Neural cell (in vitro differentiated cells): ENCODE data around the gene PPM1H. TPM values are rescaled to one million over a fixed set of nuclear protein-coding genes. Genes with fewer than 3 reads are reported as not detected.

Experiments
- H2AFZ ChIP-seq: fragments of 200-600, 300-800 bp; sonication (generic), shearing (Covaris generic); 2 replicates; pipeline ENCODE4 v1.6.0; 2014; ENCODE audit warnings: low read depth, mild to moderate bottlenecking, antibody characterized with exemption, low read length, moderate library complexity
- H3F3A ChIP-seq: fragments of 200-600 bp; shearing (Covaris generic); 2 replicates; pipeline ENCODE4 v1.6.1; 2016; ENCODE audit warnings: mild to moderate bottlenecking, moderate library complexity, mixed read lengths, antibody characterized with exemption, low read length; ENCODE audit not compliant: insufficient read depth, poor library complexity, severe bottlenecking
- H3K27ac ChIP-seq: fragments of 200-600, 300-800 bp; sonication (generic), shearing (Covaris generic); 2 replicates; pipeline ENCODE4 v1.5.1; 2014; ENCODE audit warnings: mild to moderate bottlenecking, low read length, moderate library complexity
- H3K27me3 ChIP-seq: fragments of 300-800, 200-600 bp; sonication (generic), shearing (Covaris generic); 2 replicates; pipeline ENCODE4 v1.6.0; 2014; ENCODE audit warnings: mild to moderate bottlenecking, low read depth, low read length, moderate library complexity; ENCODE audit not compliant: insufficient read depth
- H3K36me3 ChIP-seq: fragments of 300-800, 200-600 bp; sonication (generic), shearing (Covaris generic); 2 replicates; pipeline ENCODE4 v1.5.1; 2014; ENCODE audit warnings: mild to moderate bottlenecking, antibody characterized with exemption, low read length, moderate library complexity; ENCODE audit not compliant: insufficient read depth
- H3K4me2 ChIP-seq: fragments of 300-800, 200-600 bp; sonication (generic), shearing (Covaris generic); 2 replicates; pipeline ENCODE4 v1.6.0; 2014; ENCODE audit warnings: mild to moderate bottlenecking, low read length
- H3K4me3 ChIP-seq: fragments of 300-800, 200-600 bp; sonication (generic), shearing (Covaris generic); 2 replicates; pipeline ENCODE4 v1.5.1; 2014; ENCODE audit warnings: mild to moderate bottlenecking, low read length, moderate library complexity
- H3K79me2 ChIP-seq: fragments of 200-600 bp; shearing (Covaris generic); replicated peaks from 2 replicates; pipeline ENCODE4 v1.6.0; 2014; ENCODE audit warnings: mild to moderate bottlenecking, low read length, moderate library complexity; ENCODE audit not compliant: insufficient read depth
- H3K9ac ChIP-seq: fragments of 300-800, 200-600 bp; sonication (generic), shearing (Covaris generic); 2 replicates; pipeline ENCODE4 v1.6.1; 2016; ENCODE audit warnings: mild to moderate bottlenecking, low read length, mixed read lengths
- H3K9me2 ChIP-seq: fragments of 200-600 bp; shearing (Covaris generic); 2 replicates; pipeline ENCODE4 v1.6.1; 2016; ENCODE audit warnings: mild to moderate bottlenecking, low read length, mixed read lengths; ENCODE audit not compliant: insufficient read depth
- H3K9me3 ChIP-seq: fragments of 200-600, 300-800 bp; sonication (generic), shearing (Covaris generic); 2 replicates; pipeline ENCODE4 v1.6.1; 2016; ENCODE audit warnings: mild to moderate bottlenecking, mixed run types, low read length, moderate library complexity, mixed read lengths
- H4K20me1 ChIP-seq: fragments of 200-600 bp; shearing (Covaris generic); 2 replicates; pipeline ENCODE4 v1.6.1; 2016; ENCODE audit warnings: mild to moderate bottlenecking, mixed run types; ENCODE audit not compliant: insufficient read depth
- CTCF ChIP-seq: fragments of 450-650 bp; IDR thresholded peaks from 2 replicates; pipeline ENCODE4 v1.5.1; 2014; ENCODE audit warnings: antibody characterized with exemption, mild to moderate bottlenecking, moderate library complexity; ENCODE audit not compliant: poor library complexity, severe bottlenecking
- EP300 ChIP-seq: fragments of 450-650 bp; conservative IDR thresholded peaks from 2 replicates; pipeline ENCODE4 v1.6.1; 2014; ENCODE audit warnings: antibody characterized with exemption, mild to moderate bottlenecking, moderate library complexity; ENCODE audit not compliant: poor library complexity, severe bottlenecking
- EZH2 ChIP-seq: fragments of 200-600, 300-800 bp; shearing (Covaris generic), sonication (generic); IDR thresholded peaks from 2 replicates; pipeline ENCODE4 v1.6.1; 2014; ENCODE audit warnings: antibody characterized with exemption, low read length, borderline replicate concordance, mild to moderate bottlenecking; ENCODE audit not compliant: insufficient read depth, poor library complexity, severe bottlenecking
- MXI1 ChIP-seq: fragments of 450-650 bp; conservative IDR thresholded peaks from 2 replicates; pipeline ENCODE4 v1.6.1; 2014; ENCODE audit warnings: antibody characterized with exemption, mild to moderate bottlenecking; ENCODE audit not compliant: poor library complexity, severe bottlenecking
- POLR2AphosphoS5 ChIP-seq: IDR thresholded peaks from 2 replicates; pipeline ENCODE4 v1.6.1; 2012
- RAD21 ChIP-seq: fragments of 450-650 bp; conservative IDR thresholded peaks from 2 replicates; pipeline ENCODE4 v1.6.1; 2014; ENCODE audit warnings: antibody characterized with exemption, mild to moderate bottlenecking, moderate library complexity
- REST ChIP-seq: IDR thresholded peaks from 2 replicates; pipeline ENCODE4 v1.6.1; 2012; ENCODE audit warnings: borderline replicate concordance
- SMC3 ChIP-seq: fragments of 450-650 bp; conservative IDR thresholded peaks from 2 replicates; pipeline ENCODE4 v1.6.1; 2014; ENCODE audit warnings: antibody characterized with exemption, mild to moderate bottlenecking, moderate library complexity; ENCODE audit not compliant: poor library complexity
- TAF1 ChIP-seq: IDR thresholded peaks from 2 replicates; pipeline ENCODE4 v1.6.1; 2012; ENCODE audit warnings: low read depth
- polyA plus RNA-seq: library from polyadenylated mRNA; depleted of rRNA; stranded (reverse); fragments of >200 nt; gene quantifications from 2 replicates; pipeline ENCODE4 v1.2.3, GENCODE V29; 2014

PPM1H gene
- polyA plus RNA-seq, 1 donor from 2014 or later, result 3.9 TPM

DNA sequence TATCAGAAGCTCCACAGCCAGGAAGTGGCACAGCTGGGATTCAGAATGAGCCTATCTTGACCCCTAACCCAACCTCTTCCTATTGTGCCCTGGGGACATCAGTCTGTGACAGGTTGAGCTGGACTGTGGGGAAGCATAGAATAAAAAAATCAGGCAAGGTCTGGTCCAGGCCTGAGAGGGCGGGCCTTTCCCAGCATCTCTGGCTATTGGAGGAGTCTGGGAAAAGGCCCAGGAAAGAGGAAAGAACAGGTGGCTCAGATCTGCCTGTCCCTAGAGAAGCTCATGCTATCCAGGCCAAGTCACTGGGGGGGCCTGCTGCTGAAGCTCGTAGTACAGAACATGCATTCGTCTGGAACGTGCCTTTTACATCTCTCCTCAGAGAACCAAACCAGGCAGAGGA is 100.5 kb downstream of the PPM1H start:
- H3K27me3 ChIP-seq, result no peaks in the 10 kb centered on the region
- no peaks in the 10 kb centered on the region for H3K79me2 ChIP-seq
- TF ChIP-seq EZH2, result no peak
- no peak for TF ChIP-seq MXI1
- TF ChIP-seq REST, result no peak
- TF ChIP-seq POLR2AphosphoS5, result no peak
- no peak for TF ChIP-seq EP300
- no peak for TF ChIP-seq SMC3
- TF ChIP-seq CTCF, result no peak
- TF ChIP-seq TAF1, result no peak
- TF ChIP-seq RAD21, result no peak
- H3F3A ChIP-seq, result no peaks in the 10 kb centered on the region
- no peak overlapping the region for H3K4me2 ChIP-seq
- no peak overlapping the region for H3K27ac ChIP-seq
- no peaks in the 10 kb centered on the region for H3K9me3 ChIP-seq
- H3K9me2 ChIP-seq, result no peaks in the 10 kb centered on the region
- H3K36me3 ChIP-seq, result no peaks in the 10 kb centered on the region
- H2AFZ ChIP-seq, result no peak overlapping the region
- no peak overlapping the region for H3K9ac ChIP-seq
- H4K20me1 ChIP-seq, result no peaks in the 10 kb centered on the region
- no peak overlapping the region for H3K4me3 ChIP-seq

DNA sequence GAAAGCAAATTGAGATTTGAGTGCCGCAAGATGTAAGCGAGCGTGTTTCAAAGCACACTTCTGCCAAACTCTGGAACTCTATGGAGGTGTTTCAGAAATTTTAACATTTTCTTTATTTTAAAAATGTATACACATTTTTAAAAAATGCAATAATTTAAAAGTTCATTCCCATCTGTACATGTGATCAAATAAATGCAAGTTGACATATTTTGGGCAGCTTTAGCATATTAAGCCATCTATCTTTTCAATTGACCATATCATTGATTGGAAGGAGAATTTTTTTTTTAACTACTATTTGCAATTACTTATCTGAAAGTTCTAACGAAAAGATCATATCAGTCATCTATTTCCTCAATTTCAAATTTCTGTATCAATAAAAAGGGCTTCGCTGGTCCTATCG is 101.3 kb downstream of the PPM1H start:
- TF ChIP-seq CTCF (no peak), TAF1 (no peak), RAD21 (no peak), SMC3 (no peak), EP300 (no peak), REST (no peak), MXI1 (no peak), POLR2AphosphoS5 (no peak), EZH2 (no peak)
- Histone ChIP-seq H3K9ac (no peak overlapping the region), H3K4me2 (no peak overlapping the region), H2AFZ (no peak overlapping the region), H3K9me3 (no peaks in the 10 kb centered on the region), H3K27me3 (no peaks in the 10 kb centered on the region), H3K4me3 (no peak overlapping the region), H3K79me2 (no peaks in the 10 kb centered on the region), H4K20me1 (no peaks in the 10 kb centered on the region), H3K27ac (no peak overlapping the region), H3K9me2 (no peaks in the 10 kb centered on the region), H3K36me3 (no peaks in the 10 kb centered on the region), H3F3A (no peaks in the 10 kb centered on the region)
